ENCODE data around the gene DGUOK. TPM values are rescaled to one million over a fixed set of nuclear protein-coding genes. Genes with fewer than 3 reads are reported as not detected.
A peak's percentile ranks its signal among the peaks of the same experiment; 100 is the strongest.
"Not testable (repeated sequence)": the region's sequence is repeated elsewhere in the genome, so short reads cannot be mapped to it uniquely, and the experiment has no call there.

The DGUOK gene
- total and polyA plus RNA-seq, 5 donors: 20.2 to 47.4 (median 26.7) TPM

DNA sequence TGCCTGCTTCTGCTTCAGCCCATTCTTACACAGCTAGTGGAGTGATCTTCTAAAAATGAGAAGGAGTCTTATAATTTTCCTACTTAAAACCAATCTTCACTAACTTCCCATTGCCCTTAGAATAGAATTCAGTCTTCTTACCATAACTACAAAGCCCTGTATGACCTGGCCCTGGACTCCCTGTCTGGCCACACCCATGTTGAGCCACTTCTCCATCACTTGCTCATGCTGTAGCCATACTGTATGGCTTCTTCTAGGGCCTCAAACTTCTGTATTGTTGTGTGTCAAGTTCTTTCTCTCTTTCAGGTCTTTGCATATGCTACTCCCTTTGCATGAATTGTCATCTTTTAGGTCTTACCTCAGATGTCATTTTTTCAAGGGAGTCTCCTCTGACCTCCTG, 11.2 kb downstream of the DGUOK start:
- no peak overlapping the region for H3K4me3 ChIP-seq (ENCODE audit: low read length)
- intact Hi-C loops (cut with DNase I): loop anchor here in 1 of 4 donors (10.0 kb wide), 1 partner anchor 47 kb away; the partner anchor contains the start of gene TET3
- H3K27me3 ChIP-seq (ENCODE audit: control insufficient read depth, insufficient read depth): no peaks in the 10 kb centered on the region
- H3K9me3 ChIP-seq (ENCODE audit: control insufficient read depth, low read length): no peaks in the 10 kb centered on the region
- no peak overlapping the region for H3K27ac ChIP-seq (ENCODE audit: low read length)
- peaks cover 7% of the 10 kb centered on the region for H3K4me1 ChIP-seq (ENCODE audit: control insufficient read depth, insufficient read depth, low read length)
- DNase-seq (no peak), ATAC-seq (no peak)

DNA sequence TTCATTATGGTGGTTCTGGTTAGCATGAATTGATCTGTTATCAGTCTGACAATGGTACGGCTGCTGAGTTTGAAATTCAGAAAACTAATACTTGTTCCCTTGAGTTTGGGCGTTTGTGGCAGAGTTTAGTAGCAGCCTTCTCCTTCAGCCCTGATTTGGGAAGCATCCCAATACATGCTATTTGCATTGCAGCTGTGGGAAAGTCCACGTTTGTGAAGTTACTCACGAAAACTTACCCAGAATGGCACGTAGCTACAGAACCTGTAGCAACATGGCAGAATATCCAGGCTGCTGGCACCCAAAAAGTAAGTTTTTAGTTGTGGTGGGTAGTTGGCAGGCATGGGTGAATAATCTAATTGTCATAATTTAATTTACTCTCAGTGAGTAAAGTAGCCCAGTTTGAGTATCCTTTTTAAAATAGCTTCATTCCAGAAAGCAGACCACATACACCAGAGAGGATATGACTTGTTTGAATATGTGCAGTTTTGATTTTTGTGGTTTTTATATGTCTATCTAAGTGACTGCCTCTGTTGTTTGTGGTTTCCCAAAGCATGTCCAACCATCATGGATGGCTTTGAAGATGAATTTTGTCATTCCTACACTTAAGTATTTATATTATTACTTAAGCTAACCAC, 12.2 kb downstream of the DGUOK start:
- Histone ChIP-seq H3K9me3 (ENCODE audit: control insufficient read depth, low read length) (no peaks in the 10 kb centered on the region), H3K27ac (ENCODE audit: low read length) (no peak overlapping the region), H3K4me1 (ENCODE audit: control insufficient read depth, insufficient read depth, low read length) (peaks cover 7% of the 10 kb centered on the region), H3K4me3 (ENCODE audit: low read length) (no peak overlapping the region), H3K27me3 (ENCODE audit: control insufficient read depth, insufficient read depth) (no peaks in the 10 kb centered on the region)
- intact Hi-C loops (cut with DNase I): loop anchor here in 1 of 4 donors (10.0 kb wide), 1 partner anchor 46 kb away; the partner anchor contains the start of gene TET3
- ATAC-seq (no peak), DNase-seq (no peak)
- WGBS: 83% methylated on average over 5 of the region's 5 CpGs

DNA sequence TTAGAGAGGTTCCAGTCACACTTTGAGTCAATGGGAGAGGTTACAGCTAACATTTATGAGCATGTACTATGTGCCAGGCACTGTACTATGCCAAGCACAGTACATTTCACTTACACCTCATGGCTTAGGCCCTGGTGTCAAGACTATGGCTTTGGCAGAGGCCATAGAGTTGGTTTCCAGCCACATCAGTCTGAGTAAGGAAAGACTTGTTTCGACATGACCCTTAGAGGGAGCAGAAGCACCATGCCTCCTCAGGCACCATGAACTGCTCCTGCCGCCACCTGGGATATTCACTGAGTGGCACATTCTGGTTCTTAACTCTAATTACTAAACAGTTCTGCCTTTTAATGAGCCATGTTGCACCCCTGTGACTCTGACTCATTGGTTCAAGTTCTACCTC, 12.7 kb downstream of the DGUOK start:
- WGBS: 91% methylated on average over 2 of the region's 2 CpGs
- Histone ChIP-seq H3K27me3 (ENCODE audit: control insufficient read depth, insufficient read depth) (no peaks in the 10 kb centered on the region), H3K4me3 (ENCODE audit: low read length) (no peak overlapping the region), H3K9me3 (ENCODE audit: control insufficient read depth, low read length) (no peaks in the 10 kb centered on the region), H3K4me1 (ENCODE audit: control insufficient read depth, insufficient read depth, low read length) (peaks cover 7% of the 10 kb centered on the region), H3K27ac (ENCODE audit: low read length) (peak overlapping the region; percentile 3)
- DNase-seq: peak in 1 of 3 donors; percentile 50
- ATAC-seq: peak; percentile 82 to 84
- intact Hi-C loops (cut with DNase I): loop anchor here in 1 of 4 donors (10.0 kb wide), 1 partner anchor 45 kb away; the partner anchor contains the start of gene TET3

DNA sequence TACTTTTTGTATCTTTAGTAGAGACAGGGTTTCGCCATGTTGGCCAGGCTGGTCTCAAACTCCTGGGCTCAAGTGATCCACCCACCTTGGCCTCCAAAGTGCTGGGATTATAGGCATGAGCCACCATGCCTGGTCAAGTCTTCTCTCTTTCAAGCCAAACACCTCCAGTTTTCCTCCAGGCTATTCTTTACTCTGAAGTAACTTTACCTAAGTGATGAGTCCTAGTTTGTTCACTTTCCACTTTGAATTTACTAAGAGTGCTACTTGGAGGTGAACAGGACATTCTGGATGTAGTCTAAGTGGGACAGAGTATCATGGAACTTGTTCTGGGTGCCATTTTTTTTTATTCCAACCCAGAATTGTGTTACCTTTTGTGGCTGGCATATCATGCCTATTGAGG, 13.4 kb downstream of the DGUOK start:
- 98% methylated on average over 1 of the region's 1 CpG for WGBS
- H3K4me1 ChIP-seq (ENCODE audit: control insufficient read depth, insufficient read depth, low read length); intact Hi-C loops (cut with DNase I): not testable (repeated sequence)

DNA sequence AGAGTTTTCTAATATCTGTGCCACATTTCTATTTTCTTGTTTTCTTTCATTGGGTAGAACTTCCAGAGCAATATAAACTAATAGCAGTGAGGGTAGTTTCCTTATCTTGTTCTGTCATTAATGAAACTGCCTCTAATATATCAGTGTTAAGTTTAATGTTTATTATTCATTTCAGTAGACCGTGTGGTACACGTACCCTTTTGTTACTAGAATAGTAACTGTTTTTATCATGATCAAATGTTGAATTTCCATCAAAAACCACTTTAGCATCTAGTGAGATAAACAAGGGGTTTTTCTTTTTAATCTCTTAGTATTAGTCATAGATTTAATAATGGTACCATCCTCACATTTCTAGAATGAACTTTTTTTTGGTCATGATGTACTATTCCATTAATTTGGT, 16.0 kb downstream of the DGUOK start:
- no peaks in the 10 kb centered on the region for H3K27me3 ChIP-seq (ENCODE audit: control insufficient read depth, insufficient read depth)
- peaks cover 3% of the 10 kb centered on the region for H3K4me1 ChIP-seq (ENCODE audit: control insufficient read depth, insufficient read depth, low read length)
- no peak overlapping the region for H3K4me3 ChIP-seq (ENCODE audit: low read length)
- no peaks in the 10 kb centered on the region for H3K9me3 ChIP-seq (ENCODE audit: control insufficient read depth, low read length)
- intact Hi-C loops (cut with DNase I): no loop called here
- H3K27ac ChIP-seq (ENCODE audit: low read length): no peak overlapping the region
- WGBS: 62% methylated on average over 2 of the region's 2 CpGs
- no peak for ATAC-seq
- DNase-seq: no peak

More for the DNA sequence above, 13.4 kb downstream of the DGUOK start:
- not testable (repeated sequence) for ATAC-seq; DNase-seq; H3K4me3 ChIP-seq (ENCODE audit: low read length); H3K9me3 ChIP-seq (ENCODE audit: control insufficient read depth, low read length); H3K27me3 ChIP-seq (ENCODE audit: control insufficient read depth, insufficient read depth); H3K27ac ChIP-seq (ENCODE audit: low read length)

DNA sequence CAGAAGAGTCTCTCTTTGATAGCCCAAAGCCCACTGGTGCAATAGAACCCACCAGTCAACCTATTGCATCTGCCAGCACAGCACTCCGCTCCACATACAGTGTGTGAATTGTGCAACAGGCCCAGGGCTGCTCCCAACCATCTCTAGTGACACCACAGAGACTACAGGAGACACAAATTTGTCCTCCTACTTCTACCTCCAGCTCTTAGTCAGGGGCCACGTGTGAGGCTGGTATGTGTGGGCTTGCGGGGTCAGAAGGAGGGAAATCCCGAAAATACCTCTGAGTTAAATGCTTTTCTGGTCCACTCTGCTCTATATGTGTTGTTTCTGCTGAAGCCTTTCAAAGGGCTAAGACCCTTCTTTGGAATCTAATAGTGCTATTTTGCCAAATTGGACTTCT, 18.0 kb downstream of the DGUOK start:
- DNase-seq (no peak), ATAC-seq (no peak)
- whole genome bisulfite sequencing: 94% methylated on average over 4 of the region's 4 CpGs
- Histone ChIP-seq H3K4me3 (ENCODE audit: low read length) (no peak overlapping the region), H3K27ac (ENCODE audit: low read length) (no peak overlapping the region), H3K4me1 (ENCODE audit: control insufficient read depth, insufficient read depth, low read length) (no peaks in the 10 kb centered on the region), H3K9me3 (ENCODE audit: control insufficient read depth, low read length) (no peaks in the 10 kb centered on the region), H3K27me3 (ENCODE audit: control insufficient read depth, insufficient read depth) (no peaks in the 10 kb centered on the region)
- intact Hi-C loops (cut with DNase I): no loop called here

DNA sequence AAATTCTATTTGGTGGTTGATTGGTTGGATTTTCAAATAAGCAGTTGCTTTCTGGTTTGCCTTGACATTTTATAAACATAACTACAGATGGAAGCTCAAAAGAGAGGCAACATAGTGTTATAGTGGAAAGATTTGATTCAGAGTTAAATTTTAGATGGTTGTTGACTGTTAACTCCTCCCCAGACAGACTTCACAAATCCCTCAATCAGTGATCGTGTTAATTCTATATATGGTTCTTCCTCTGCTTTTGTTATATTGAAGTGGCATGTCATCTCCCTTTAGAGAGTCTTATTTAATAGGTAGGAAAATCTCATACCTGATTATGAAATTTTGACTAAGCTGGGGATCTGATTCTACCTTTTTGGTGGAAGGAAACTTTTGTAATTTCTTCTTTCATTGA, 19.5 kb downstream of the DGUOK start:
- Histone ChIP-seq H3K4me1 (ENCODE audit: control insufficient read depth, insufficient read depth, low read length) (no peaks in the 10 kb centered on the region), H3K27me3 (ENCODE audit: control insufficient read depth, insufficient read depth) (no peaks in the 10 kb centered on the region), H3K27ac (ENCODE audit: low read length) (no peak overlapping the region), H3K9me3 (ENCODE audit: control insufficient read depth, low read length) (no peaks in the 10 kb centered on the region), H3K4me3 (ENCODE audit: low read length) (no peak overlapping the region)
- DNase-seq (no peak), ATAC-seq (no peak)
- WGBS: 80% methylated on average over 1 of the region's 1 CpG
- intact Hi-C loops (cut with DNase I): no loop called here

DNA sequence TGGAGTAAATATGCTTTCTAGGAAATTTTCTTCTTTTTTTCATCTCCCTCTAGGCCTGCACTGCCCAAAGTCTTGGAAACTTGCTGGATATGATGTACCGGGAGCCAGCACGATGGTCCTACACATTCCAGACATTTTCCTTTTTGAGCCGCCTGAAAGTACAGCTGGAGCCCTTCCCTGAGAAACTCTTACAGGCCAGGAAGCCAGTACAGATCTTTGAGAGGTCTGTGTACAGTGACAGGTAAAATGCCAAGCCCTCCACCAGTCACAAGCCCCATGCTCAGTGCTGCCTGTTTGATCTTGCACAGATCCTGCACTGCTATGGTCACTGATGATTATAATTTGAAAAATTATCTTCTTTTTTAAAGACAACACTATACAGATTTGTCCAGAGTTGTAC, 20.0 kb downstream of the DGUOK start:
- no peaks in the 10 kb centered on the region for H3K4me1 ChIP-seq (ENCODE audit: control insufficient read depth, insufficient read depth, low read length)

DNA sequence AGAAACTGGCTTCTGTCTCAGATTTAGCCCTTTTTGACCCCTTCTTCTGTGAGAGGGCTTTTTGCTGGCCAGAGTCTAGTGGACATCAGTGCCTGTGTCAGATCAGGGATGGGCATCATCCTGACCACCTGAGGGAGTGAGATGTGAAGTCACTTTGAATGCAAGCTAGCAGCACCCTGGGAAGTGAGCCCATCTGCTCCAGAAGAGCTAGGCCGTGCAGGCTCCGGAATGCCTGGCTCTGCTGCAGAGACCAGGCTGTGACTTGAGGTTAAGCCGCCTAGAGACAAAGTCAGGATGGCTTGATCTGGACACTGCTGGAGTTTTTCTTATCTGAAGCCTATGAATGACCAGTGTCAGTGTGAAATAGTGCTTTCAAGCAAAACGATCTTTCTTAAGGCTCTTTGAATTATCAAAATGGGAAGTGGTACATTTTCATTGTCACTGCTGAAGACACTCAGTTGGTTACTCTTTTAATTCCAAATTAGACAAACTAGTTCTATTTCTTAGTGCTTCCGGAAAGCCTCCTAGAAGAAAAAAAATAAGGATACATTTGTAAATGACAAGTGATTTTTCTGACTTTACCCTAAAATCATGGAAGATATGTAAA, 20.8 kb downstream of the DGUOK start:
- Histone ChIP-seq H3K27me3 (ENCODE audit: control insufficient read depth, insufficient read depth) (no peaks in the 10 kb centered on the region), H3K27ac (ENCODE audit: low read length) (no peak overlapping the region), H3K9me3 (ENCODE audit: control insufficient read depth, low read length) (no peaks in the 10 kb centered on the region), H3K4me3 (ENCODE audit: low read length) (no peak overlapping the region), H3K4me1 (ENCODE audit: control insufficient read depth, insufficient read depth, low read length) (no peaks in the 10 kb centered on the region)
- intact Hi-C loops (cut with DNase I): no loop called here
- no peak for ATAC-seq
- 80% methylated on average over 5 of the region's 5 CpGs for WGBS
- DNase-seq: no peak

More for the DNA sequence above, 20.0 kb downstream of the DGUOK start:
- no peak for ATAC-seq
- DNase-seq: no peak
- Histone ChIP-seq H3K27me3 (ENCODE audit: control insufficient read depth, insufficient read depth) (no peaks in the 10 kb centered on the region), H3K9me3 (ENCODE audit: control insufficient read depth, low read length) (no peaks in the 10 kb centered on the region), H3K4me3 (ENCODE audit: low read length) (no peak overlapping the region), H3K27ac (ENCODE audit: low read length) (no peak overlapping the region)
- WGBS: 56% methylated on average over 3 of the region's 3 CpGs
- intact Hi-C loops (cut with DNase I): no loop called here

DNA sequence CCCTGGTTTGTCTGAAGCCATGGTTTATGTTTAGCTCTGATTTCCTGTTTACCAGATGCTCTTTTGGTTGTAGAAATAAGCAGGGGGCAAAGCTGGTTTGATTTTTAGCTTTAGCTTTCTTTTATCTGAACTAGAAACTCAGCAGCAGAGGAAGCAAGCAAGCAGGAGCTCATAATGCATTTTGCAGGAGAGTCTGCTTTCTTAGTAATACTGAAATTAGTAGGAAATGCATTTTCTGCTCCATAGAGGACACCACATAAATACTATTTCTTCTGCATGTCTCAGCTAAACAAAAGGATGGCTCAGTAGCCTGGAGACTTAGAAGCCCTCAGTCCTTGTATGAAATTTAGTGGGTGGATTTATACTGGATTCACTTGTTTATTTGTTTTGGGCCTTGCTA, 23.1 kb downstream of the DGUOK start:
- Histone ChIP-seq H3K27me3 (ENCODE audit: control insufficient read depth, insufficient read depth) (no peaks in the 10 kb centered on the region), H3K9me3 (ENCODE audit: control insufficient read depth, low read length) (no peaks in the 10 kb centered on the region), H3K4me3 (ENCODE audit: low read length) (no peak overlapping the region), H3K4me1 (ENCODE audit: control insufficient read depth, insufficient read depth, low read length) (no peaks in the 10 kb centered on the region), H3K27ac (ENCODE audit: low read length) (no peak overlapping the region)
- no peak for DNase-seq
- no peak for ATAC-seq
- intact Hi-C loops (cut with DNase I): no loop called here

DNA sequence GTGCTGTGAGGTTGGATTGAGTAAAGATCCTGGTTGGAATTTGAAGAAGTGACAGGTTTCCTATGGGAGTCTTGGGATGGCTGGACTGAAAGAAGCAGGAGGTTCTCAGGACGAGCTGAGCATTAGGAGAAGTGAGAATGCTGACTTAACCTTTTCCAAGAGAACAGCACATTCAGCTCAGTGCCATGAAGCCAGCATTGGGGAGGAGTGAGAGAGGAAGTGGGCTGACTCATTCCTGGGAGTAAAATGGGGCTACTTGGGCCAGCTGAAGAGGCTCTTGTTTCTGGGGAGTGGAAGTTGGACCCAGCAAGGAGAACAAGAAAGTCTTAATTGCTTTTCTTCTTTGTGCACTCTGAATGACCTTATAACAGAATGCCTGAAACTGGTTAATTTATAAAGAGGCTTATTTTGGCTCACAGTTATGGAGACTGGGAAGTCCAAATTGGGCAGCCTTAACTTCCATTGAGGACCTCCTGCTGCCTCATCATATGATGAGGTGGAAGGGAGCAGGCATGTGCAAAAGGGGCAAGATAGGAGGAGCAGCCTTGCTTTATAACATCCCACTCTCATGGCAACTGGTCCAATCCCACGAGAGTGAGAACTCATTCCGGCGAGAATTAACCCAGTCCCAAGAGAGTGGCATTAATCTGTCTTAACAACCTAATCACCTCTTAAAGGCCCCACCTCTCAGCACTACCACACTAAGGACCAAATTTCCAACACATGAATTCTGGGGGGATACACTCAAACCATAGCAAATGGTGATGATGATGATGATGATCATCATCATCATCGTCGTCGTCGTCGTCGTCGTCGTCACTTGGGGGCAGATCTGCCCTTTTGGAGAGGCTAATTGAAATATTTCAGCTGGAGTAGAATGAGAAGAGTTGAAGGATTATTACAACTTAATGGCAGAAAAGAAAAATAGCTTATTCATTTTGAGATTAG, 26.1 kb downstream of the DGUOK start:
- Histone ChIP-seq H3K9me3 (ENCODE audit: control insufficient read depth, low read length) (no peaks in the 10 kb centered on the region), H3K4me3 (ENCODE audit: low read length) (no peak overlapping the region), H3K27me3 (ENCODE audit: control insufficient read depth, insufficient read depth) (no peaks in the 10 kb centered on the region), H3K4me1 (ENCODE audit: control insufficient read depth, insufficient read depth, low read length) (no peaks in the 10 kb centered on the region), H3K27ac (ENCODE audit: low read length) (no peak overlapping the region)
- peak in 1 of 3 donors; percentile 31 for DNase-seq
- intact Hi-C loops (cut with DNase I): no loop called here
- 77% methylated on average over 12 of the region's 12 CpGs for WGBS
- ATAC-seq: peak; percentile 79 to 81

Data from right cardiac atrium (tissue), 5 donors.